ENCODE data around the gene BNIP3.

GRCh38 chr10:131991726-131992125, 10.0 kb upstream of the BNIP3 start:
- TF ChIP-seq CTCF (IDR thresholded peaks at IDR 0.05): no peak
- no peak for TF ChIP-seq POLR2AphosphoS5 (IDR thresholded peaks at IDR 0.05)

All from suprapubic skin (tissue), 3 donors.